Left cardiac atrium (tissue), 4 donors: ENCODE data around the gene DPH1. TPM values are rescaled to one million over a fixed set of nuclear protein-coding genes. Genes with fewer than 3 reads are reported as not detected.

Source experiments
- ATAC-seq, 2 donors: fragments of 200-7000 bp; cut with Tn5 transposase; one replicate each; pipeline ENCODE4 v1.9.1; 2020; ENCODE audit warnings: mild to moderate bottlenecking in 2 of 2, moderate library complexity in 2 of 2
- DNase-seq: peaks from one replicate; pipeline ENCODE4 v3.0.0-alpha.2; 2020
- intact Hi-C, 2 donors: fragments of 100-400 bp; cut with DNase I; formaldehyde crosslinking; loops; one replicate each; pipeline versions ENCODE4 v1.14.1 to v1.15.1; 2022 to 2023
- total RNA-seq, 2 donors: library from RNA; stranded (reverse); fragmentation: NEBNext Ultra II Directional; extraction: Animal tissue kit (Norgen Biotek cat#: 25700); gene quantifications; one replicate each; pipeline ENCODE4 v1.2.1, GENCODE V29; 2021
- donor health status: DM: no; HTN: yes; CAD: no.
- donor health status: DM: no; HTN: yes; CAD: no; lungs with severe emphysema.
- donor health status: DM: yes; HTN: yes; CAD: no.
- donor health status: Dilated cardiomyopathy.

DPH1 gene
- total RNA-seq, 2 donors from 2014 or later: 21.2 to 30.8 TPM

- peak; percentile 75 for DNase-seq
- intact Hi-C loops: no loop called here
Measured at GRCh38 chr17:2023692-2024571, 6.0 kb upstream of the DPH1 start.

GRCh38 chr17:2024572-2025219 is 5.3 kb upstream of the DPH1 start:
- DNase-seq: no peak
- intact Hi-C loops: loop anchor here (5.0 kb wide), 3 partner anchors 102 to 307 kb away; no protein-coding TSS in a partner anchor
- ATAC-seq: peak; percentile 2

More at GRCh38 chr17:2023692-2024571, 6.0 kb upstream of the DPH1 start:
- peak; percentile 19 to 23 for ATAC-seq

GRCh38 chr17:2025220-2025621 is 4.7 kb upstream of the DPH1 start, which contains the start of gene RTN4RL1:
RTN4RL1 (minus strand) TSS chr17:2025334; CDS start chr17:2024865, 469 bp downstream.
- DNase-seq (peak; percentile 80), ATAC-seq (peak; percentile 58 to 63)
- intact Hi-C loops: loop anchor here (5.0 kb wide), 3 partner anchors 103 to 308 kb away; no protein-coding TSS in a partner anchor

- peak; percentile 84 for DNase-seq
- intact Hi-C loops: loop anchor here (2.0 to 5.0 kb wide), 4 partner anchors 103 to 308 kb away; no protein-coding TSS in a partner anchor
- peak; percentile 53 to 59 for ATAC-seq
Measured at GRCh38 chr17:2025622-2026309, 4.2 kb upstream of the DPH1 start.

- intact Hi-C loops: loop anchor here (2.0 to 5.0 kb wide), 4 partner anchors 105 to 310 kb away; no protein-coding TSS in a partner anchor
- ATAC-seq: no peak
Measured at GRCh38 chr17:2027528-2028233, 2.3 kb upstream of the DPH1 start.

GRCh38 chr17:2028234-2028614 is 1.7 kb upstream of the DPH1 start:
- ATAC-seq: no peak
- DNase-seq: no peak
- intact Hi-C loops: loop anchor here (5.0 kb wide), 3 partner anchors 106 to 311 kb away; no protein-coding TSS in a partner anchor

More at GRCh38 chr17:2027528-2028233, 2.3 kb upstream of the DPH1 start:
- DNase-seq: no peak

GRCh38 chr17:2028737-2029136 is 1.2 kb upstream of the DPH1 start:
- intact Hi-C loops: loop anchor here (5.0 kb wide), 3 partner anchors 106 to 311 kb away; no protein-coding TSS in a partner anchor
- DNase-seq (no peak), ATAC-seq (no peak)

- no peak for ATAC-seq
- intact Hi-C loops: loop anchor here in 1 of 2 donors (10.0 kb wide), 1 partner anchor 366 kb away; no protein-coding TSS in a partner anchor
- no peak for DNase-seq
Measured at GRCh38 chr17:2030779-2031163, 818 bp downstream of the DPH1 start.

GRCh38 chr17:2033153-2033552 is 3.2 kb downstream of the DPH1 start:
- ATAC-seq (no peak), DNase-seq (no peak)
- intact Hi-C loops: loop anchor here in 1 of 2 donors (10.0 kb wide), 1 partner anchor 368 kb away; no protein-coding TSS in a partner anchor

GRCh38 chr17:2034157-2034556 is 4.2 kb downstream of the DPH1 start:
- no peak for ATAC-seq
- DNase-seq: no peak
- intact Hi-C loops: loop anchor here in 1 of 2 donors (10.0 kb wide), 1 partner anchor 369 kb away; no protein-coding TSS in a partner anchor

- no peak for DNase-seq
- ATAC-seq: no peak
- intact Hi-C loops: loop anchor here in 1 of 2 donors (10.0 kb wide), 1 partner anchor 370 kb away; no protein-coding TSS in a partner anchor
Measured at GRCh38 chr17:2034806-2035540, 5.0 kb downstream of the DPH1 start.

- ATAC-seq: no peak
- no peak for DNase-seq
- intact Hi-C loops: loop anchor here in 1 of 2 donors (10.0 kb wide), 1 partner anchor 371 kb away; no protein-coding TSS in a partner anchor
Measured at GRCh38 chr17:2035541-2036488, 5.9 kb downstream of the DPH1 start.

- intact Hi-C loops: loop anchor here in 1 of 2 donors (10.0 kb wide), 1 partner anchor 372 kb away; no protein-coding TSS in a partner anchor
- ATAC-seq (no peak), DNase-seq (no peak)
Measured at GRCh38 chr17:2037155-2037554, 7.2 kb downstream of the DPH1 start.

- no peak for DNase-seq
- ATAC-seq: no peak
- intact Hi-C loops: loop anchor here in 1 of 2 donors (5.0 kb wide), 1 partner anchor 133 kb away; no protein-coding TSS in a partner anchor
Measured at GRCh38 chr17:2040219-2040827, 10.4 kb downstream of the DPH1 start.

GRCh38 chr17:2040942-2041560 is 11.1 kb downstream of the DPH1 start:
- DNase-seq: no peak
- intact Hi-C loops: loop anchor here in 1 of 2 donors (5.0 kb wide), 1 partner anchor 134 kb away; no protein-coding TSS in a partner anchor

More at GRCh38 chr17:2040942-2041560, 11.1 kb downstream of the DPH1 start:
- peak in 1 of 2 donors; percentile 0 for ATAC-seq
